K562 (cell line): ENCODE measurements around the gene DOK7. TPM values are rescaled to one million over a fixed set of nuclear protein-coding genes. Genes with fewer than 3 reads are reported as not detected.

Experiments
- DACH1 ChIP-seq: fragments of 450-650 bp; IDR thresholded peaks from 2 replicates; pipeline ENCODE4 v1.6.1; 2018; ENCODE audit not compliant: partially characterized antibody
- HMGN3 ChIP-seq: IDR thresholded peaks from 2 replicates; pipeline ENCODE4 v1.6.1; 2011; ENCODE audit warnings: borderline replicate concordance, low read depth, mild to moderate bottlenecking, mixed read lengths, low read length; ENCODE audit not compliant: insufficient read length; ENCODE audit errors: extremely low read depth
- MAX ChIP-seq: sonication (generic); formaldehyde crosslinking; IDR thresholded peaks from 2 replicates; pipeline ENCODE4 v1.9.0; 2022; ENCODE audit warnings: mild to moderate bottlenecking, missing genetic modification reagents
- MNT ChIP-seq, 2 experiments: fragments of 450-650 bp; conservative IDR thresholded peaks; 2 replicates each; pipeline ENCODE4 v1.6.1; 2017; ENCODE audit warnings: mild to moderate bottlenecking in 2 of 2, moderate library complexity in 2 of 2
- MTA2 ChIP-seq: fragments of 450-650 bp; IDR thresholded peaks from 2 replicates; pipeline ENCODE4 v1.6.1; 2016; ENCODE audit warnings: low read depth
- RB1 ChIP-seq: fragments of 450-650 bp; IDR thresholded peaks from 2 replicates; pipeline ENCODE4 v1.6.1; 2017; ENCODE audit warnings: low read depth, mild to moderate bottlenecking
- ZFP30 ChIP-seq: fragments of 250-450 bp; sonication (Bioruptor Pico); IDR thresholded peaks from 2 replicates; pipeline ENCODE4 v1.8.0; 2022; ENCODE audit warnings: moderate library complexity, mild to moderate bottlenecking, inconsistent platforms, borderline replicate concordance
- ZNF766 ChIP-seq: fragments of 200-800 bp; sonication (Bioruptor generic); conservative IDR thresholded peaks from 2 replicates; pipeline ENCODE4 v1.6.1; 2016; ENCODE audit warnings: missing genetic modification characterization, missing compliant biosample characterization
- polyA plus RNA-seq, 8 experiments: library from polyadenylated mRNA; depleted of rRNA in 4 of 8; stranded (reverse) in 5 of 8; unstranded in 3 of 8; fragments of >200 nt; fragmentation: Nextera tagmentation in 2 of 8; fragmentation: Illumina TruSeq in 1 of 8; extraction: Ambion mirVana in 2 of 8; extraction: Trizol in 1 of 8; gene quantifications; 2 replicates each; pipeline versions ENCODE4 v1.2.1 to v1.2.3, GENCODE V29; 2011 to 2014; ENCODE audit warnings: inconsistent platforms in 1 of 8, missing spikeins in 1 of 8
- total RNA-seq, 7 experiments: library from RNA; depleted of rRNA in 6 of 7; stranded (reverse); fragments of >200 nt in 6 of 7; fragmentation: Illumina TruSeq in 2 of 7; extraction: Trizol in 2 of 7; gene quantifications; 2 replicates each; pipeline versions ENCODE4 v1.2.1 to v1.2.3, GENCODE V29; 2011 to 2021; ENCODE audit warnings: low replicate concordance in 1 of 7
- TF ChIP-seq, protein P1 (sequence below): fragments of 450-650 bp; IDR thresholded peaks from 2 replicates; pipeline ENCODE4 v1.6.1; 2016; ENCODE audit warnings: mild to moderate bottlenecking, moderate library complexity
- TF ChIP-seq, protein P2 (sequence below), 2 experiments: IDR thresholded peaks; 2 replicates each; pipeline ENCODE4 v1.6.1; 2011; ENCODE audit warnings: borderline replicate concordance in 1 of 2, control low read depth in 1 of 2, low read depth in 1 of 2, low read length in 1 of 2, mild to moderate bottlenecking in 1 of 2, mixed read lengths in 1 of 2, moderate library complexity in 1 of 2; ENCODE audit not compliant: insufficient read depth in 1 of 2, insufficient read length in 1 of 2, poor library complexity in 1 of 2, severe bottlenecking in 1 of 2; ENCODE audit errors: extremely low read depth in 1 of 2

Gene DOK7
- total and polyA plus RNA-seq, 9 of the 15 experiments (the other 6 are each of a cell fraction or from before 2014, with no cell fraction given) = not detected

GRCh38 chr4:3531879-3532750 lies 69.0 kb downstream of the DOK7 start, which contains the start of gene LRPAP1 (continued):
- TF ChIP-seq MNT (conservative IDR thresholded peaks at IDR 0.05) = peak in 1 of 2 experiments; percentile 62; a peak in 1 of 4 replicates
- peak; percentile 62; the same call in 1 of the 2 replicates for TF ChIP-seq RB1
- 0 out of 2 replicates have a peak, but pooled peaks have one; percentile 11 for TF ChIP-seq ZNF766
- TF ChIP-seq, protein P1, sequence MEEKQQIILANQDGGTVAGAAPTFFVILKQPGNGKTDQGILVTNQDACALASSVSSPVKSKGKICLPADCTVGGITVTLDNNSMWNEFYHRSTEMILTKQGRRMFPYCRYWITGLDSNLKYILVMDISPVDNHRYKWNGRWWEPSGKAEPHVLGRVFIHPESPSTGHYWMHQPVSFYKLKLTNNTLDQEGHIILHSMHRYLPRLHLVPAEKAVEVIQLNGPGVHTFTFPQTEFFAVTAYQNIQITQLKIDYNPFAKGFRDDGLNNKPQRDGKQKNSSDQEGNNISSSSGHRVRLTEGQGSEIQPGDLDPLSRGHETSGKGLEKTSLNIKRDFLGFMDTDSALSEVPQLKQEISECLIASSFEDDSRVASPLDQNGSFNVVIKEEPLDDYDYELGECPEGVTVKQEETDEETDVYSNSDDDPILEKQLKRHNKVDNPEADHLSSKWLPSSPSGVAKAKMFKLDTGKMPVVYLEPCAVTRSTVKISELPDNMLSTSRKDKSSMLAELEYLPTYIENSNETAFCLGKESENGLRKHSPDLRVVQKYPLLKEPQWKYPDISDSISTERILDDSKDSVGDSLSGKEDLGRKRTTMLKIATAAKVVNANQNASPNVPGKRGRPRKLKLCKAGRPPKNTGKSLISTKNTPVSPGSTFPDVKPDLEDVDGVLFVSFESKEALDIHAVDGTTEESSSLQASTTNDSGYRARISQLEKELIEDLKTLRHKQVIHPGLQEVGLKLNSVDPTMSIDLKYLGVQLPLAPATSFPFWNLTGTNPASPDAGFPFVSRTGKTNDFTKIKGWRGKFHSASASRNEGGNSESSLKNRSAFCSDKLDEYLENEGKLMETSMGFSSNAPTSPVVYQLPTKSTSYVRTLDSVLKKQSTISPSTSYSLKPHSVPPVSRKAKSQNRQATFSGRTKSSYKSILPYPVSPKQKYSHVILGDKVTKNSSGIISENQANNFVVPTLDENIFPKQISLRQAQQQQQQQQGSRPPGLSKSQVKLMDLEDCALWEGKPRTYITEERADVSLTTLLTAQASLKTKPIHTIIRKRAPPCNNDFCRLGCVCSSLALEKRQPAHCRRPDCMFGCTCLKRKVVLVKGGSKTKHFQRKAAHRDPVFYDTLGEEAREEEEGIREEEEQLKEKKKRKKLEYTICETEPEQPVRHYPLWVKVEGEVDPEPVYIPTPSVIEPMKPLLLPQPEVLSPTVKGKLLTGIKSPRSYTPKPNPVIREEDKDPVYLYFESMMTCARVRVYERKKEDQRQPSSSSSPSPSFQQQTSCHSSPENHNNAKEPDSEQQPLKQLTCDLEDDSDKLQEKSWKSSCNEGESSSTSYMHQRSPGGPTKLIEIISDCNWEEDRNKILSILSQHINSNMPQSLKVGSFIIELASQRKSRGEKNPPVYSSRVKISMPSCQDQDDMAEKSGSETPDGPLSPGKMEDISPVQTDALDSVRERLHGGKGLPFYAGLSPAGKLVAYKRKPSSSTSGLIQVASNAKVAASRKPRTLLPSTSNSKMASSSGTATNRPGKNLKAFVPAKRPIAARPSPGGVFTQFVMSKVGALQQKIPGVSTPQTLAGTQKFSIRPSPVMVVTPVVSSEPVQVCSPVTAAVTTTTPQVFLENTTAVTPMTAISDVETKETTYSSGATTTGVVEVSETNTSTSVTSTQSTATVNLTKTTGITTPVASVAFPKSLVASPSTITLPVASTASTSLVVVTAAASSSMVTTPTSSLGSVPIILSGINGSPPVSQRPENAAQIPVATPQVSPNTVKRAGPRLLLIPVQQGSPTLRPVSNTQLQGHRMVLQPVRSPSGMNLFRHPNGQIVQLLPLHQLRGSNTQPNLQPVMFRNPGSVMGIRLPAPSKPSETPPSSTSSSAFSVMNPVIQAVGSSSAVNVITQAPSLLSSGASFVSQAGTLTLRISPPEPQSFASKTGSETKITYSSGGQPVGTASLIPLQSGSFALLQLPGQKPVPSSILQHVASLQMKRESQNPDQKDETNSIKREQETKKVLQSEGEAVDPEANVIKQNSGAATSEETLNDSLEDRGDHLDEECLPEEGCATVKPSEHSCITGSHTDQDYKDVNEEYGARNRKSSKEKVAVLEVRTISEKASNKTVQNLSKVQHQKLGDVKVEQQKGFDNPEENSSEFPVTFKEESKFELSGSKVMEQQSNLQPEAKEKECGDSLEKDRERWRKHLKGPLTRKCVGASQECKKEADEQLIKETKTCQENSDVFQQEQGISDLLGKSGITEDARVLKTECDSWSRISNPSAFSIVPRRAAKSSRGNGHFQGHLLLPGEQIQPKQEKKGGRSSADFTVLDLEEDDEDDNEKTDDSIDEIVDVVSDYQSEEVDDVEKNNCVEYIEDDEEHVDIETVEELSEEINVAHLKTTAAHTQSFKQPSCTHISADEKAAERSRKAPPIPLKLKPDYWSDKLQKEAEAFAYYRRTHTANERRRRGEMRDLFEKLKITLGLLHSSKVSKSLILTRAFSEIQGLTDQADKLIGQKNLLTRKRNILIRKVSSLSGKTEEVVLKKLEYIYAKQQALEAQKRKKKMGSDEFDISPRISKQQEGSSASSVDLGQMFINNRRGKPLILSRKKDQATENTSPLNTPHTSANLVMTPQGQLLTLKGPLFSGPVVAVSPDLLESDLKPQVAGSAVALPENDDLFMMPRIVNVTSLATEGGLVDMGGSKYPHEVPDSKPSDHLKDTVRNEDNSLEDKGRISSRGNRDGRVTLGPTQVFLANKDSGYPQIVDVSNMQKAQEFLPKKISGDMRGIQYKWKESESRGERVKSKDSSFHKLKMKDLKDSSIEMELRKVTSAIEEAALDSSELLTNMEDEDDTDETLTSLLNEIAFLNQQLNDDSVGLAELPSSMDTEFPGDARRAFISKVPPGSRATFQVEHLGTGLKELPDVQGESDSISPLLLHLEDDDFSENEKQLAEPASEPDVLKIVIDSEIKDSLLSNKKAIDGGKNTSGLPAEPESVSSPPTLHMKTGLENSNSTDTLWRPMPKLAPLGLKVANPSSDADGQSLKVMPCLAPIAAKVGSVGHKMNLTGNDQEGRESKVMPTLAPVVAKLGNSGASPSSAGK = peak; percentile 78
- peak; percentile 56; the same call in 1 of the 2 replicates for TF ChIP-seq MAX (CRISPR knock-in tag)
- TF ChIP-seq MTA2 = no peak
- peak; percentile 29 for TF ChIP-seq HMGN3
- TF ChIP-seq ZFP30 (CRISPR knock-in tag) = no peak
- no peak for TF ChIP-seq DACH1
- TF ChIP-seq, protein P2, sequence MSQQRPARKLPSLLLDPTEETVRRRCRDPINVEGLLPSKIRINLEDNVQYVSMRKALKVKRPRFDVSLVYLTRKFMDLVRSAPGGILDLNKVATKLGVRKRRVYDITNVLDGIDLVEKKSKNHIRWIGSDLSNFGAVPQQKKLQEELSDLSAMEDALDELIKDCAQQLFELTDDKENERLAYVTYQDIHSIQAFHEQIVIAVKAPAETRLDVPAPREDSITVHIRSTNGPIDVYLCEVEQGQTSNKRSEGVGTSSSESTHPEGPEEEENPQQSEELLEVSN (IDR thresholded peaks at IDR 0.05; ENCODE audit: borderline replicate concordance in 1 of 2, extremely low read depth in 1 of 2, insufficient read depth in 1 of 2, insufficient read length in 1 of 2, low read depth in 1 of 2, low read length in 1 of 2, poor library complexity in 1 of 2, severe bottlenecking in 1 of 2) = peak; percentile 28 to 66
